ENCODE data around the gene LASP1. TPM values are rescaled to one million over a fixed set of nuclear protein-coding genes. Genes with fewer than 3 reads are reported as not detected.

The LASP1 gene
- total RNA-seq, 5 donors from 2014 or later (not counting 1 experiment from before 2014, with no cell fraction given): 97.2 to 157 (median 122) TPM

GRCh38 chr17:38961413-38961812, 91.6 kb downstream of the LASP1 start:
- DNase-seq (peak in 1 of 35 experiments; percentile 22), ATAC-seq (replicated peaks in 1 of 4) (peak in 1 of 4 experiments; percentile 27)
- peak overlapping the region in 1 of 2 donors; percentile 25 for H3K27ac Mint-ChIP-seq
- CTCF ChIA-PET: no interaction called here
- Histone ChIP-seq H3K9me3 (no peaks in the 10 kb centered on the region), H3K27me3 (replicated peaks in 1 of 2; ENCODE audit: control insufficient read depth in 2 of 2, extremely low read depth in 1 of 2, insufficient read depth in 2 of 2, low read length in 1 of 2) (no peaks in the 10 kb centered on the region), H3K4me1 (ENCODE audit: control insufficient read depth in 1 of 2, extremely low read depth in 1 of 2, insufficient read depth in 2 of 2, low read length in 2 of 2) (peaks cover 13 to 25% of the 10 kb centered on the region in 2 experiments), H3K36me3 (ENCODE audit: control insufficient read depth in 2 of 2, extremely low read depth in 1 of 2, insufficient read depth in 1 of 2, low read length in 1 of 2) (no peaks in the 10 kb centered on the region), H3K27ac (ENCODE audit: low read length) (no peak overlapping the region), H3K4me3 (ENCODE audit: control insufficient read depth in 1 of 2, extremely low read depth in 1 of 2, low read length in 1 of 2) (no peak overlapping the region)
- H3K4me3 Mint-ChIP-seq: peak overlapping the region in 1 of 3 donors; percentile 15
- POLR2A ChIA-PET: interaction anchor here in 1 of 2 donors (0.6 kb wide), 1 partner anchor 143 kb away, joined by 3 read pairs; no protein-coding TSS in a partner anchor
- H3K4me1 Mint-ChIP-seq: peaks cover 19 to 34% (median 31%) of the 10 kb centered on the region in 3 donors
- no CpG with 5 or more reads among the region's 4 CpGs for WGBS (ENCODE audit: insufficient coverage)
- H3K36me3 Mint-ChIP-seq: no peaks in the 10 kb centered on the region
- no peaks in the 10 kb centered on the region for H3K27me3 Mint-ChIP-seq
- no peaks in the 10 kb centered on the region for H3K9me3 Mint-ChIP-seq

GRCh38 chr17:38967290-38967738, 97.5 kb downstream of the LASP1 start, which contains the start of gene FBXO47:
FBXO47 (minus strand) TSS chr17:38967403; CDS start chr17:38963025, 4,378 bp downstream.
- Histone ChIP-seq H3K36me3 (ENCODE audit: control insufficient read depth in 2 of 2, extremely low read depth in 1 of 2, insufficient read depth in 1 of 2, low read length in 1 of 2) (no peaks in the 10 kb centered on the region), H3K4me3 (ENCODE audit: control insufficient read depth in 1 of 2, extremely low read depth in 1 of 2, low read length in 1 of 2) (peak within 1 kb of the TSS in 1 of 2 donors; percentile 38), H3K4me1 (ENCODE audit: control insufficient read depth in 1 of 2, extremely low read depth in 1 of 2, insufficient read depth in 2 of 2, low read length in 2 of 2) (peaks cover 4 to 15% of the 10 kb centered on the region in 2 experiments), H3K9me3 (no peaks in the 10 kb centered on the region), H3K27ac (ENCODE audit: low read length) (peak within 1 kb of the TSS; percentile 68), H3K27me3 (replicated peaks in 1 of 2; ENCODE audit: control insufficient read depth in 2 of 2, extremely low read depth in 1 of 2, insufficient read depth in 2 of 2, low read length in 1 of 2) (no peaks in the 10 kb centered on the region)
- ChIA-PET POLR2A (no interaction called here), CTCF (interaction anchor here (0.5 to 1.8 kb wide), 4 partner anchors 16 to 201 kb away, joined by 3 to 9 read pairs (median 5); no protein-coding TSS in a partner anchor)
- peak; percentile 96 to 98 (median 98) for ATAC-seq (replicated peaks in 1 of 4)
- peak; percentile 64 to 91 (median 81) for DNase-seq
- no peaks in the 10 kb centered on the region for H3K27me3 Mint-ChIP-seq
- H3K4me1 Mint-ChIP-seq: peaks cover 15 to 16% (median 15%) of the 10 kb centered on the region in 3 donors
- WGBS (ENCODE audit: insufficient coverage): 13% methylated on average over 8 of the region's 21 CpGs
- no peaks in the 10 kb centered on the region for H3K36me3 Mint-ChIP-seq
- H3K4me3 Mint-ChIP-seq: peak within 1 kb of the TSS; percentile 70 to 76 (median 73)
- H3K27ac Mint-ChIP-seq: peak within 1 kb of the TSS; percentile 85 to 88
- H3K9me3 Mint-ChIP-seq: no peaks in the 10 kb centered on the region

GRCh38 chr17:38969281-38969680, 99.4 kb downstream of the LASP1 start:
- peaks cover 4 to 15% of the 10 kb centered on the region in 2 experiments for H3K4me1 ChIP-seq (ENCODE audit: control insufficient read depth in 1 of 2, extremely low read depth in 1 of 2, insufficient read depth in 2 of 2, low read length in 2 of 2)
- Mint-ChIP-seq H3K4me1 (peaks cover 15 to 16% (median 15%) of the 10 kb centered on the region in 3 donors), H3K27ac (peak overlapping the region in 1 of 2 donors; percentile 52), H3K27me3 (no peaks in the 10 kb centered on the region), H3K4me3 (no peak overlapping the region), H3K36me3 (no peaks in the 10 kb centered on the region), H3K9me3 (no peaks in the 10 kb centered on the region)
- H3K27me3 ChIP-seq (replicated peaks in 1 of 2; ENCODE audit: control insufficient read depth in 2 of 2, extremely low read depth in 1 of 2, insufficient read depth in 2 of 2, low read length in 1 of 2): no peaks in the 10 kb centered on the region
- 100% methylated on average over 1 of the region's 4 CpGs for WGBS (ENCODE audit: insufficient coverage)
- H3K4me3 ChIP-seq (ENCODE audit: control insufficient read depth in 1 of 2, extremely low read depth in 1 of 2, low read length in 1 of 2): no peak overlapping the region
- no peaks in the 10 kb centered on the region for H3K9me3 ChIP-seq
- H3K27ac ChIP-seq (ENCODE audit: low read length): no peak overlapping the region
- H3K36me3 ChIP-seq (ENCODE audit: control insufficient read depth in 2 of 2, extremely low read depth in 1 of 2, insufficient read depth in 1 of 2, low read length in 1 of 2): no peaks in the 10 kb centered on the region
- POLR2A ChIA-PET: no interaction called here
- CTCF ChIA-PET: no interaction called here
- ATAC-seq (replicated peaks in 1 of 4) (no peak), DNase-seq (no peak)

DNA sequence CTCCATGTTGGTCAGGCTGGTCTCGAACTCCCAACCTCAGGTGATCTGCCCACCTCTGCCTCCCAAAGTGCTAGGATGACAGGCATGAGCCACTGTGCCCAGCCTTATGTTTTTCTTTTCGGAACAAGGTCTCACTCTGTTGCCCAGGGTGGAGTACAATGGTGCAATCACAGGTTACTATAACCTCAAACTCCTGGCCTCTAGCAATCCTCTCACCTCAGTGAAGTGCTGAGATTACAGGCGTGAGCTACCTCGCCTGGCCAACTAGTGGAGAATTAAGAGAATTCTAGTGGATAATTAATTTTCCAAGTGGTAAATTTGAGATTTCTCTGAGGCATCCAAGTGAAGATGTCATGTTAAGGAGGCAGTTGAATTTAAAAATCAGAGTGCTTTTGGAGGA, 100.3 kb downstream of the LASP1 start:
- Histone ChIP-seq H3K9me3 (no peaks in the 10 kb centered on the region), H3K27ac (ENCODE audit: low read length) (no peak overlapping the region), H3K36me3 (ENCODE audit: control insufficient read depth in 2 of 2, extremely low read depth in 1 of 2, insufficient read depth in 1 of 2, low read length in 1 of 2) (no peaks in the 10 kb centered on the region), H3K4me1 (ENCODE audit: control insufficient read depth in 1 of 2, extremely low read depth in 1 of 2, insufficient read depth in 2 of 2, low read length in 2 of 2) (peaks cover 4 to 15% of the 10 kb centered on the region in 2 experiments), H3K27me3 (replicated peaks in 1 of 2; ENCODE audit: control insufficient read depth in 2 of 2, extremely low read depth in 1 of 2, insufficient read depth in 2 of 2, low read length in 1 of 2) (no peaks in the 10 kb centered on the region), H3K4me3 (ENCODE audit: control insufficient read depth in 1 of 2, extremely low read depth in 1 of 2, low read length in 1 of 2) (no peak overlapping the region)
- Mint-ChIP-seq H3K36me3 (no peaks in the 10 kb centered on the region), H3K27ac (no peak overlapping the region), H3K27me3 (no peaks in the 10 kb centered on the region), H3K4me1 (peaks cover 15 to 16% (median 15%) of the 10 kb centered on the region in 3 donors), H3K9me3 (no peaks in the 10 kb centered on the region), H3K4me3 (no peak overlapping the region)
- DNase-seq (no peak), ATAC-seq (replicated peaks in 1 of 4) (no peak)
- ChIA-PET POLR2A (no interaction called here), CTCF (interaction anchor here in 1 of 2 donors (2.0 kb wide), 1 partner anchor 13 kb away, joined by 6 read pairs; no protein-coding TSS in a partner anchor)
- WGBS (ENCODE audit: insufficient coverage): 100% methylated on average over 1 of the region's 4 CpGs

DNA sequence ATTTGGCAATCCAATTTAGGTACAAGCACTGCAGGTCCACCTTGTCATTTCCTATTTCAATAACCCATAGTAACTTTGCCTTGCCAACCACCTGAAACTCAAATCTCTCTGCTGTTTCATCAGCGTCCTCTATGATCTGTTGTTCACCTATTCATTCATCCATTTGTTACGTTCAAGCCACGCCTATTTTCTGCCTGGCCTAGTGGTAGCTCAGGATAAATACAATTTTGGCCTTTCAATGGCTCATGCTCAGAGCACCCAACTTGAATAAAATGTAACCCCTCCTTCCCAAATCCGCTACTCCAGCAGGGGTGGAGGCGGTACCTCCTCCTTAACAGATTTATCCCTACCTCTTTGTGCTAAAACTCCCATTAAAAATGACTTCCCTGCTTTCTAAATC, 100.9 kb downstream of the LASP1 start:
- ChIA-PET POLR2A (no interaction called here), CTCF (interaction anchor here in 1 of 2 donors (2.0 kb wide), 1 partner anchor 12 kb away, joined by 6 read pairs; no protein-coding TSS in a partner anchor)
- peaks cover 16 to 17% (median 17%) of the 10 kb centered on the region in 3 donors for H3K4me1 Mint-ChIP-seq
- Histone ChIP-seq H3K4me3 (ENCODE audit: control insufficient read depth in 1 of 2, extremely low read depth in 1 of 2, low read length in 1 of 2) (no peak overlapping the region), H3K27me3 (replicated peaks in 1 of 2; ENCODE audit: control insufficient read depth in 2 of 2, extremely low read depth in 1 of 2, insufficient read depth in 2 of 2, low read length in 1 of 2) (no peaks in the 10 kb centered on the region), H3K27ac (ENCODE audit: low read length) (no peak overlapping the region), H3K36me3 (ENCODE audit: control insufficient read depth in 2 of 2, extremely low read depth in 1 of 2, insufficient read depth in 1 of 2, low read length in 1 of 2) (no peaks in the 10 kb centered on the region), H3K9me3 (no peaks in the 10 kb centered on the region), H3K4me1 (ENCODE audit: control insufficient read depth in 1 of 2, extremely low read depth in 1 of 2, insufficient read depth in 2 of 2, low read length in 2 of 2) (peaks cover 4 to 16% of the 10 kb centered on the region in 2 experiments)
- no peaks in the 10 kb centered on the region for H3K27me3 Mint-ChIP-seq
- no peak for ATAC-seq (replicated peaks in 1 of 4)
- no peaks in the 10 kb centered on the region for H3K36me3 Mint-ChIP-seq
- no peak overlapping the region for H3K4me3 Mint-ChIP-seq
- no peak overlapping the region for H3K27ac Mint-ChIP-seq
- DNase-seq: no peak
- WGBS (ENCODE audit: insufficient coverage): 94% methylated on average over 5 of the region's 5 CpGs
- H3K9me3 Mint-ChIP-seq: no peaks in the 10 kb centered on the region
